PC-3 (cell line): Measurements from ENCODE around the gene TLE6. TPM values are rescaled to one million over a fixed set of nuclear protein-coding genes. Genes with fewer than 3 reads are reported as not detected.

Experiments
- ATAC-seq: fragments of 200-7000 bp; cut with Tn5 transposase; 2 replicates; pipeline ENCODE4 v1.9.1; 2020; ENCODE audit warnings: mild to moderate bottlenecking, moderate library complexity
- BruUV-seq: library from RNA; stranded (reverse); fragments of 400-500 nt; replicated peaks from 2 replicates; lab custom pipeline; 2021; lab: Mats Ljungman, UMichigan
- CTCF ChIA-PET: fragments of 300-600 bp; sonication (Branson Sonifier 250); formaldehyde crosslinking; loops from one replicate; lab custom pipeline; 2022; ENCODE audit warnings: antibody characterized with exemption; lab: Charles Lee
- POLR2A ChIA-PET: fragments of 300-600 bp; sonication (Branson Sonifier 250); formaldehyde crosslinking; loops from one replicate; lab custom pipeline; 2022; ENCODE audit warnings: antibody characterized with exemption; ENCODE audit not compliant: unreplicated experiment; lab: Charles Lee
- DNase-seq: peaks from one replicate; pipeline ENCODE4 v3.0.0-alpha.2; 2015
- H2AFZ ChIP-seq: fragments of 300-600 bp; sonication (generic); 2 replicates; pipeline ENCODE4 v1.6.0; 2016; ENCODE audit warnings: antibody characterized with exemption, low read length
- H3F3A ChIP-seq: fragments of 300-600 bp; sonication (generic); one replicate; pipeline ENCODE4 v1.6.0; 2017; ENCODE audit warnings: antibody characterized with exemption, low read length, control low read depth, mild to moderate bottlenecking; ENCODE audit not compliant: unreplicated experiment
- H3K27ac ChIP-seq: fragments of 300-600 bp; sonication (generic); 2 replicates; pipeline ENCODE4 v1.5.1; 2016; ENCODE audit warnings: mild to moderate bottlenecking, low read length
- H3K27me3 ChIP-seq: fragments of 300-600 bp; sonication (generic); 2 replicates; pipeline ENCODE4 v1.6.1; 2016; ENCODE audit warnings: low read length, mixed read lengths
- H3K36me3 ChIP-seq: fragments of 300-600 bp; sonication (generic); 2 replicates; pipeline ENCODE4 v1.6.1; 2016; ENCODE audit warnings: low read depth, mixed run types, low read length, mixed read lengths
- H3K4me1 ChIP-seq: fragments of 300-600 bp; sonication (generic); 2 replicates; pipeline ENCODE4 v1.5.1; 2016; ENCODE audit warnings: low read length; ENCODE audit not compliant: insufficient read depth
- H3K4me2 ChIP-seq: fragments of 300-600 bp; sonication (generic); 2 replicates; pipeline ENCODE4 v1.6.0; 2016; ENCODE audit warnings: low read length
- H3K4me3 ChIP-seq: fragments of 300-600 bp; sonication (generic); 2 replicates; pipeline ENCODE4 v1.5.1; 2016; ENCODE audit warnings: mild to moderate bottlenecking, low read length, mixed read lengths
- H3K79me2 ChIP-seq: fragments of 300-600 bp; sonication (generic); 2 replicates; pipeline ENCODE4 v1.6.1; 2017; ENCODE audit warnings: low read length, mixed read lengths
- H3K9ac ChIP-seq: fragments of 300-600 bp; sonication (generic); 2 replicates; pipeline ENCODE4 v1.6.0; 2016; ENCODE audit warnings: mild to moderate bottlenecking, low read length
- H3K9me2 ChIP-seq: fragments of 300-600 bp; sonication (generic); replicated peaks from 2 replicates; pipeline ENCODE4 v1.6.1; 2016; ENCODE audit warnings: mixed run types, low read length, mixed read lengths
- H3K9me3 ChIP-seq: fragments of 300-600 bp; sonication (generic); 2 replicates; pipeline ENCODE4 v1.6.1; 2016; ENCODE audit warnings: low read length, mixed read lengths
- H4K20me1 ChIP-seq: fragments of 300-600 bp; sonication (generic); 2 replicates; pipeline ENCODE4 v1.6.1; 2016; ENCODE audit warnings: low read length, mixed read lengths
- CTCF ChIP-seq: fragments of 300-600 bp; sonication (generic); conservative IDR thresholded peaks from 2 replicates; pipeline ENCODE4 v1.5.1; 2017; ENCODE audit warnings: antibody characterized with exemption, low read depth, mild to moderate bottlenecking, low read length
- EZH2 ChIP-seq: fragments of 300-600 bp; sonication (generic); IDR thresholded peaks from one replicate; pipeline ENCODE4 v1.6.1; 2017; ENCODE audit warnings: antibody characterized with exemption, mild to moderate bottlenecking, low read length; ENCODE audit not compliant: unreplicated experiment
- EZH2phosphoT487 ChIP-seq: fragments of 300-600 bp; sonication (generic); IDR thresholded peaks from 2 replicates; pipeline ENCODE4 v1.6.1; 2018; ENCODE audit warnings: mild to moderate bottlenecking, antibody characterized with exemption, low read length, borderline replicate concordance
- intact Hi-C: fragments of 100-400 bp; cut with micrococcal nuclease; formaldehyde crosslinking; loops from 2 replicates; pipeline ENCODE4 v1.9.0; 2023
- total RNA-seq: library from RNA; depleted of rRNA; stranded (reverse); fragments of >200 nt; gene quantifications from 2 replicates; pipeline ENCODE4 v1.2.3, GENCODE V29; 2014

Gene TLE6
- total RNA-seq, 1 experiment from 2014 or later: 1.9 TPM

DNA sequence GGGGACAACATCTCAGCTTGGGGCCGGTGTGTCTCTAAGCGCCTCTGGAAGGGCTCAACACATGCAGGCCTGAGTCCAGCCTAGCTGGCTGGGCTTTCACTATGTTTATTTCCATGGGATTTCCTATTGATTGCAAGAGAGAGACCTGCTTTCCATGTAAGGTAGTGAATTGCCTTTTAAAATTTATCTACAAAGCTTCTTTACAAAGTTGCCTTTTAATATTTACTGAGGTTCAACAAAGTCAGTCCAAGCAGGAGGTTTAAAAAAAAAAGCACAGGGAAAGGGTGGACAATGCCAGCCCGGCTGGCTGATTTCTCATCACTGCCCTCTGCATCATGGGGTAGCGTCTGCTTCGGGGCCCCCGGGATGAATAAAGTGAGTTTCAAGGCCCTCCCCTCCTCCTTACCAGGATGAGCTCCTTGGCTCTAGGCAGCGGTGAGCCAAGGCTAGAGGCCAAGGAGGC, 35.9 kb downstream of the TLE6 start:
- no peaks in the 10 kb centered on the region for H3K27me3 ChIP-seq
- H3K27ac ChIP-seq: no peak overlapping the region
- CTCF ChIA-PET: no interaction called here
- no TSS peak for BruUV-seq
- intact Hi-C loops: no loop called here
- POLR2A ChIA-PET: no interaction called here
- H3K4me2 ChIP-seq: no peak overlapping the region
- H3K9me2 ChIP-seq: no peaks in the 10 kb centered on the region
- H3K4me1 ChIP-seq: no peaks in the 10 kb centered on the region
- no peaks in the 10 kb centered on the region for H3K36me3 ChIP-seq
- ATAC-seq (no peak), DNase-seq (no peak)
- no peak overlapping the region for H3K4me3 ChIP-seq
- H3F3A ChIP-seq: no peaks in the 10 kb centered on the region
- H4K20me1 ChIP-seq: no peaks in the 10 kb centered on the region
- H3K9ac ChIP-seq: no peak overlapping the region
- TF ChIP-seq CTCF (no peak), EZH2phosphoT487 (no peak), EZH2 (no peak)
- H3K9me3 ChIP-seq: no peaks in the 10 kb centered on the region
- H3K79me2 ChIP-seq: no peaks in the 10 kb centered on the region
- no peak overlapping the region for H2AFZ ChIP-seq

- no peak overlapping the region for H3K4me2 ChIP-seq
Observed at GRCh38 chr19:3014135-3014534, 36.8 kb downstream of the TLE6 start.

More at GRCh38 chr19:3014135-3014534, 36.8 kb downstream of the TLE6 start:
- H3K9me3 ChIP-seq: no peaks in the 10 kb centered on the region
- DNase-seq (no peak), ATAC-seq (no peak)
- H3K27me3 ChIP-seq: no peaks in the 10 kb centered on the region
- H3K4me3 ChIP-seq: no peak overlapping the region
- ChIA-PET POLR2A (interaction anchor here (0.6 kb wide), 1 partner anchor 54 kb away, joined by 4 read pairs; no protein-coding TSS in a partner anchor), CTCF (no interaction called here)
- no peaks in the 10 kb centered on the region for H4K20me1 ChIP-seq
- no peaks in the 10 kb centered on the region for H3K4me1 ChIP-seq
- no peaks in the 10 kb centered on the region for H3F3A ChIP-seq
- no peak overlapping the region for H2AFZ ChIP-seq
- no TSS peak for BruUV-seq
- H3K27ac ChIP-seq: no peak overlapping the region
- H3K79me2 ChIP-seq: no peaks in the 10 kb centered on the region
- H3K9ac ChIP-seq: no peak overlapping the region
- no peak for TF ChIP-seq CTCF
- no peak for TF ChIP-seq EZH2phosphoT487
- no peak for TF ChIP-seq EZH2
- H3K36me3 ChIP-seq: no peaks in the 10 kb centered on the region
- intact Hi-C loops: no loop called here
- no peaks in the 10 kb centered on the region for H3K9me2 ChIP-seq
